HepG2 (cell line): ENCODE results near the gene IER2. TPM values are rescaled to one million over a fixed set of nuclear protein-coding genes. Genes with fewer than 3 reads are reported as not detected.

Source experiments
- ARHGAP35 ChIP-seq: sonication (generic); formaldehyde crosslinking; IDR thresholded peaks from 2 replicates; pipeline ENCODE4 v1.9.0; 2022; ENCODE audit warnings: mild to moderate bottlenecking, inconsistent platforms, moderate library complexity, missing genetic modification reagents, borderline replicate concordance
- BCL3 ChIP-seq: sonication (generic); formaldehyde crosslinking; IDR thresholded peaks from 2 replicates; pipeline ENCODE4 v1.5.1; 2020; ENCODE audit warnings: mild to moderate bottlenecking, missing genetic modification reagents, moderate library complexity
- CBX2 ChIP-seq, 2 experiments: fragments of 200-600 bp in 1 of 2; sonication (generic); formaldehyde crosslinking in 1 of 2; IDR thresholded peaks; 2 replicates each; pipeline versions ENCODE4 v1.7.0 to v1.8.1; 2018 to 2022; ENCODE audit warnings: low read depth in 2 of 2, low read length in 1 of 2, mild to moderate bottlenecking in 1 of 2, missing genetic modification reagents in 1 of 2
- EZH2 ChIP-seq: conservative IDR thresholded peaks from 2 replicates; pipeline ENCODE4 v1.6.1; 2012; ENCODE audit warnings: mild to moderate bottlenecking, low read depth, low read length, moderate library complexity
- HOXA9 ChIP-seq: sonication (generic); formaldehyde crosslinking; IDR thresholded peaks from 2 replicates; pipeline ENCODE4 v1.8.1; 2022; ENCODE audit warnings: missing genetic modification reagents, mild to moderate bottlenecking, moderate library complexity, borderline replicate concordance
- JDP2 ChIP-seq: sonication (generic); formaldehyde crosslinking; IDR thresholded peaks from 2 replicates; pipeline ENCODE4 v1.8.1; 2022; ENCODE audit warnings: missing genetic modification reagents, borderline replicate concordance
- MIER2 ChIP-seq: IDR thresholded peaks from 2 replicates; pipeline ENCODE4 v1.6.1; 2016; ENCODE audit warnings: missing biosample characterization, missing genetic modification reagents
- NR2F2 ChIP-seq: IDR thresholded peaks from 2 replicates; pipeline ENCODE4 v1.6.1; 2012; ENCODE audit warnings: low read depth, inconsistent platforms, borderline replicate concordance
- NR2F6 ChIP-seq, 2 experiments: IDR thresholded peaks; 2 replicates each; pipeline ENCODE4 v1.6.1; 2016; ENCODE audit warnings: antibody characterized with exemption in 1 of 2, mild to moderate bottlenecking in 1 of 2
- PAX8 ChIP-seq: sonication (generic); formaldehyde crosslinking; IDR thresholded peaks from 2 replicates; pipeline ENCODE4 v1.8.0; 2022; ENCODE audit warnings: mild to moderate bottlenecking, missing genetic modification reagents, borderline replicate concordance
- REXO4 ChIP-seq: sonication (generic); formaldehyde crosslinking; IDR thresholded peaks from 2 replicates; pipeline ENCODE4 v1.8.0; 2022; ENCODE audit warnings: missing genetic modification reagents, mild to moderate bottlenecking, borderline replicate concordance
- RNF219 ChIP-seq: sonication (generic); formaldehyde crosslinking; IDR thresholded peaks from 2 replicates; pipeline ENCODE4 v1.5.0; 2020; ENCODE audit warnings: mild to moderate bottlenecking, missing genetic modification reagents
- TIGD3 ChIP-seq: sonication (generic); formaldehyde crosslinking; IDR thresholded peaks from 2 replicates; pipeline ENCODE4 v1.5.1; 2020; ENCODE audit warnings: mild to moderate bottlenecking, missing genetic modification reagents, borderline replicate concordance
- ZEB1 ChIP-seq: IDR thresholded peaks from 2 replicates; pipeline ENCODE4 v1.6.1; 2012; ENCODE audit warnings: mild to moderate bottlenecking, low read depth, inconsistent platforms; ENCODE audit not compliant: insufficient replicate concordance
- ZNF30 ChIP-seq: sonication (generic); formaldehyde crosslinking; IDR thresholded peaks from 2 replicates; pipeline ENCODE4 v1.5.0; 2020; ENCODE audit warnings: mild to moderate bottlenecking, missing genetic modification reagents
- ZNF556 ChIP-seq: sonication (generic); formaldehyde crosslinking; IDR thresholded peaks from 2 replicates; pipeline ENCODE4 v1.4.0; 2020; ENCODE audit warnings: mild to moderate bottlenecking, missing genetic modification reagents, borderline replicate concordance
- ZNF773 ChIP-seq: sonication (generic); formaldehyde crosslinking; IDR thresholded peaks from 2 replicates; pipeline ENCODE4 v1.4.0; 2020; ENCODE audit warnings: missing genetic modification reagents, borderline replicate concordance
- polyA plus RNA-seq, 8 experiments: library from polyadenylated mRNA; depleted of rRNA in 3 of 8; stranded (reverse) in 7 of 8; unstranded in 1 of 8; fragments of >200 nt; fragmentation: Illumina TruSeq in 4 of 8; extraction: Trizol in 4 of 8; gene quantifications; 2 replicates each; pipeline versions ENCODE4 v1.2.1 to v1.2.3, GENCODE V29; 2011 to 2016; ENCODE audit warnings: low read depth in 4 of 8, missing spikeins in 1 of 8, mixed read lengths in 1 of 8; ENCODE audit not compliant: insufficient read depth in 1 of 8
- total RNA-seq, 5 experiments: library from RNA; depleted of rRNA; stranded (reverse); fragments of >200 nt; fragmentation: Illumina TruSeq; extraction: Trizol; gene quantifications; 2 replicates each; pipeline ENCODE4 v1.2.3, GENCODE V29; 2016; ENCODE audit warnings: low read depth in 1 of 5
- TF ChIP-seq, protein P1 (sequence below): sonication (generic); formaldehyde crosslinking; IDR thresholded peaks from 2 replicates; pipeline ENCODE4 v1.9.0; 2022; ENCODE audit warnings: low read depth, missing genetic modification reagents
- TF ChIP-seq, protein P2 (sequence below): sonication (generic); formaldehyde crosslinking; IDR thresholded peaks from 2 replicates; pipeline ENCODE4 v1.5.1; 2020; ENCODE audit warnings: missing genetic modification reagents, mild to moderate bottlenecking, borderline replicate concordance

Gene IER2
- total and polyA plus RNA-seq, 2 of the 13 experiments (the other 11 are each of a cell fraction or from before 2014, with no cell fraction given), result 10.1 to 14.3 TPM

GRCh38 chr19:13154241-13154778, 4.1 kb downstream of the IER2 start (continued):
- no peak for TF ChIP-seq BCL3 (CRISPR knock-in tag)
- no peak for TF ChIP-seq RNF219 (CRISPR knock-in tag)
- no peak for TF ChIP-seq ZNF773 (CRISPR knock-in tag)
- no peak for TF ChIP-seq REXO4 (CRISPR knock-in tag)
- TF ChIP-seq, protein P1, sequence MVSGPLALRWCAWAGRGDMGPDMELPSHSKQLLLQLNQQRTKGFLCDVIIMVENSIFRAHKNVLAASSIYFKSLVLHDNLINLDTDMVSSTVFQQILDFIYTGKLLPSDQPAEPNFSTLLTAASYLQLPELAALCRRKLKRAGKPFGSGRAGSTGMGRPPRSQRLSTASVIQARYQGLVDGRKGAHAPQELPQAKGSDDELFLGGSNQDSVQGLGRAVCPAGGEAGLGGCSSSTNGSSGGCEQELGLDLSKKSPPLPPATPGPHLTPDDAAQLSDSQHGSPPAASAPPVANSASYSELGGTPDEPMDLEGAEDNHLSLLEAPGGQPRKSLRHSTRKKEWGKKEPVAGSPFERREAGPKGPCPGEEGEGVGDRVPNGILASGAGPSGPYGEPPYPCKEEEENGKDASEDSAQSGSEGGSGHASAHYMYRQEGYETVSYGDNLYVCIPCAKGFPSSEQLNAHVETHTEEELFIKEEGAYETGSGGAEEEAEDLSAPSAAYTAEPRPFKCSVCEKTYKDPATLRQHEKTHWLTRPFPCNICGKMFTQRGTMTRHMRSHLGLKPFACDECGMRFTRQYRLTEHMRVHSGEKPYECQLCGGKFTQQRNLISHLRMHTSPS (CRISPR knock-in tag), result no peak
- no peak for TF ChIP-seq MIER2 (CRISPR knock-in tag)
- no peak for TF ChIP-seq TIGD3
- TF ChIP-seq EZH2, result no peak
- no peak for TF ChIP-seq JDP2 (CRISPR knock-in tag)
- no peak for TF ChIP-seq ARHGAP35 (CRISPR knock-in tag)
- TF ChIP-seq NR2F6 (IDR thresholded peaks at IDR 0.05), result no peak
- TF ChIP-seq NR2F6 (CRISPR knock-in tag; IDR thresholded peaks at IDR 0.05), result no peak
- TF ChIP-seq NR2F2, result 0 out of 2 replicates have a peak, but pooled peaks have one; percentile 16
- no peak for TF ChIP-seq CBX2 (IDR thresholded peaks at IDR 0.05; ENCODE audit: low read depth, low read length)
- no peak for TF ChIP-seq CBX2 (CRISPR knock-in tag; IDR thresholded peaks at IDR 0.05; ENCODE audit: low read depth)
- TF ChIP-seq PAX8, result no peak
- TF ChIP-seq ZNF556 (CRISPR knock-in tag), result no peak
- no peak for TF ChIP-seq ZEB1
- TF ChIP-seq ZNF30 (CRISPR knock-in tag), result no peak
- TF ChIP-seq, protein P2, sequence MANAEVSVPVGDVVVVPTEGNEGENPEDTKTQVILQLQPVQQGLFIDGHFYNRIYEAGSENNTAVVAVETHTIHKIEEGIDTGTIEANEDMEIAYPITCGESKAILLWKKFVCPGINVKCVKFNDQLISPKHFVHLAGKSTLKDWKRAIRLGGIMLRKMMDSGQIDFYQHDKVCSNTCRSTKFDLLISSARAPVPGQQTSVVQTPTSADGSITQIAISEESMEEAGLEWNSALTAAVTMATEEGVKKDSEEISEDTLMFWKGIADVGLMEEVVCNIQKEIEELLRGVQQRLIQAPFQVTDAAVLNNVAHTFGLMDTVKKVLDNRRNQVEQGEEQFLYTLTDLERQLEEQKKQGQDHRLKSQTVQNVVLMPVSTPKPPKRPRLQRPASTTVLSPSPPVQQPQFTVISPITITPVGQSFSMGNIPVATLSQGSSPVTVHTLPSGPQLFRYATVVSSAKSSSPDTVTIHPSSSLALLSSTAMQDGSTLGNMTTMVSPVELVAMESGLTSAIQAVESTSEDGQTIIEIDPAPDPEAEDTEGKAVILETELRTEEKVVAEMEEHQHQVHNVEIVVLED, result peak; percentile 33; the same call in 1 of the 2 replicates
- no peak for TF ChIP-seq HOXA9 (CRISPR knock-in tag)
